Measurements from ENCODE around the gene ABCB11. TPM values are rescaled to one million over a fixed set of nuclear protein-coding genes. Genes with fewer than 3 reads are reported as not detected.
"Not testable (repeated sequence)": the region's sequence is repeated elsewhere in the genome, so short reads cannot be mapped to it uniquely, and the experiment has no call there.

ABCB11 gene
- total RNA-seq, 1 experiment from 2014 or later, result not detected

DNA sequence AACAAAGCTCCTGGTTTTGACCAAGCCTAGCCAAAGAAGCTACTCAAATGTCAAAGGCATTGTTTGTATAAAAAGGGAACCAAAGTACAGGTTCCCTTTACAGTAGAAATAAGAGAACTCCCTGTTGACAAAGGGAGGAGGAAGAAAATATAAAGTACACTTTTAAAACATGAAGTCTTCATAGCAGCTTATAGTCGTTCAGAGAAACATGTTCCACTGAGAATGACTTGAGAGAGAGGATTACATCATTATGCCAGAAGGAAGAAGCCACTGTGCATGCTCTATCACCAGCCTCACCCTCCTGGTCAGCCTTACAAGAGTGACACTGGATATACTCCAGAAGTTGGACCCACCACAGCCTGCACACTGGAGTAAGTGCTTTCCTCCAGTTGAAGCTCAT lies 35.8 kb upstream of the ABCB11 start:
- peaks cover 5% of the 10 kb centered on the region; the same call in 1 of the 2 replicates for H3F3A ChIP-seq (ENCODE audit: insufficient read depth, low read depth)
- H3K9me3 ChIP-seq (ENCODE audit: insufficient read depth, low read depth), result no peaks in the 10 kb centered on the region
- TF ChIP-seq EZH2 (IDR thresholded peaks at IDR 0.05; ENCODE audit: low read depth), result no peak
- TF ChIP-seq, protein P1, sequence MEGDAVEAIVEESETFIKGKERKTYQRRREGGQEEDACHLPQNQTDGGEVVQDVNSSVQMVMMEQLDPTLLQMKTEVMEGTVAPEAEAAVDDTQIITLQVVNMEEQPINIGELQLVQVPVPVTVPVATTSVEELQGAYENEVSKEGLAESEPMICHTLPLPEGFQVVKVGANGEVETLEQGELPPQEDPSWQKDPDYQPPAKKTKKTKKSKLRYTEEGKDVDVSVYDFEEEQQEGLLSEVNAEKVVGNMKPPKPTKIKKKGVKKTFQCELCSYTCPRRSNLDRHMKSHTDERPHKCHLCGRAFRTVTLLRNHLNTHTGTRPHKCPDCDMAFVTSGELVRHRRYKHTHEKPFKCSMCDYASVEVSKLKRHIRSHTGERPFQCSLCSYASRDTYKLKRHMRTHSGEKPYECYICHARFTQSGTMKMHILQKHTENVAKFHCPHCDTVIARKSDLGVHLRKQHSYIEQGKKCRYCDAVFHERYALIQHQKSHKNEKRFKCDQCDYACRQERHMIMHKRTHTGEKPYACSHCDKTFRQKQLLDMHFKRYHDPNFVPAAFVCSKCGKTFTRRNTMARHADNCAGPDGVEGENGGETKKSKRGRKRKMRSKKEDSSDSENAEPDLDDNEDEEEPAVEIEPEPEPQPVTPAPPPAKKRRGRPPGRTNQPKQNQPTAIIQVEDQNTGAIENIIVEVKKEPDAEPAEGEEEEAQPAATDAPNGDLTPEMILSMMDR (conservative IDR thresholded peaks at IDR 0.05), result no peak
- no peaks in the 10 kb centered on the region for H3K27me3 ChIP-seq (ENCODE audit: insufficient read depth, low read depth)
- H3K27ac ChIP-seq, result no peak overlapping the region
- H3K4me1 ChIP-seq (replicated peaks; ENCODE audit: insufficient read depth), result peaks cover 21% of the 10 kb centered on the region
- H4K20me1 ChIP-seq (ENCODE audit: insufficient read depth), result no peaks in the 10 kb centered on the region
- CTCF ChIA-PET, result no interaction called here
- intact Hi-C loops (cut with micrococcal nuclease; ENCODE audit: unreplicated experiment), result no loop called here
- BruUV-seq (replicated peaks), result no TSS peak
- no peaks in the 10 kb centered on the region for H3K9me2 ChIP-seq (ENCODE audit: insufficient read depth)
- no peak overlapping the region for H2AFZ ChIP-seq
- no peak for DNase-seq
- POLR2A ChIA-PET (ENCODE audit: unreplicated experiment), result no interaction called here
- H3K4me2 ChIP-seq, result no peak overlapping the region
- no peak overlapping the region for H3K4me3 ChIP-seq
- no peaks in the 10 kb centered on the region for H3K79me2 ChIP-seq (ENCODE audit: low read depth)
- H3K36me3 ChIP-seq (ENCODE audit: low read depth), result no peaks in the 10 kb centered on the region

DNA sequence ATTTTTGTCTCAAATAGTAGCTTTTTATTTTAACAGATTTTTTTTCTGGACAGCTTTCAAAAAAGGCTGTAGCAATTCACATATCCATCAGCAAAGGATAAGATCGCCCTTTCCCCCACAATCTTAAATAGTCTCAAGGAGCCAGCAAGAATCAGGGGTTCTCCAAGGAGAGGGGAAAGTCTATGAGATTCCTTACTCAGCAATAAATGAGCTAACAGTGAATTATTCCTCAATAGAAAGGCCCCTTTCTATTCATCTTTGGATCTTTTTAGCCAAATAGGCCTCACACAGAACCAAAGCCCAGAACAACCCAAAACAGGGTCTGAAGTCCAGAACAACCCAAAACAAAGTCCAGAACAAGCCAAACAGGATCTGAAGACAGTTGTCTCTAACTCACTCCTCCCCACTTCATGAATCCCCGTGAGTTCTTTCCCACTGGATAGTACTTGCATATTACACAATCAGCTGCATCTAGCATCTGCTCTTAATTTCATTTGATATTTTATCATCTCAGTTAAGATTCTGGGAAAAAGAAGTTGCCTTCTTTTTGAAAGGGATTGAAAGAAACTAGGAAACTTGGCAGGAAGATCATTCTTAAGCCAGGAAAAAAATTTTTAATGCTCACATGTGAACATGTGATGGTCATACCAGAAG lies 34.9 kb upstream of the ABCB11 start:
- TF ChIP-seq, protein P1 (conservative IDR thresholded peaks at IDR 0.05), result no peak
- no peak for TF ChIP-seq EZH2 (IDR thresholded peaks at IDR 0.05; ENCODE audit: low read depth)
- BruUV-seq (replicated peaks), result no TSS peak
- no peak overlapping the region for H3K4me2 ChIP-seq
- no peak for DNase-seq
- intact Hi-C loops (cut with micrococcal nuclease; ENCODE audit: unreplicated experiment), result no loop called here
- no peaks in the 10 kb centered on the region for H3K79me2 ChIP-seq (ENCODE audit: low read depth)
- H3K9me3 ChIP-seq (ENCODE audit: insufficient read depth, low read depth), result no peaks in the 10 kb centered on the region
- H3K4me1 ChIP-seq (replicated peaks; ENCODE audit: insufficient read depth), result peaks cover 21% of the 10 kb centered on the region
- H2AFZ ChIP-seq, result no peak overlapping the region
- H3F3A ChIP-seq (ENCODE audit: insufficient read depth, low read depth), result peaks cover 5% of the 10 kb centered on the region; the same call in 1 of the 2 replicates
- no peak overlapping the region for H3K27ac ChIP-seq
- no peaks in the 10 kb centered on the region for H3K9me2 ChIP-seq (ENCODE audit: insufficient read depth)
- H4K20me1 ChIP-seq (ENCODE audit: insufficient read depth), result no peaks in the 10 kb centered on the region
- H3K36me3 ChIP-seq (ENCODE audit: low read depth), result no peaks in the 10 kb centered on the region
- ChIA-PET CTCF (no interaction called here), POLR2A (ENCODE audit: unreplicated experiment) (no interaction called here)
- no peak overlapping the region for H3K4me3 ChIP-seq
- no peaks in the 10 kb centered on the region for H3K27me3 ChIP-seq (ENCODE audit: insufficient read depth, low read depth)

DNA sequence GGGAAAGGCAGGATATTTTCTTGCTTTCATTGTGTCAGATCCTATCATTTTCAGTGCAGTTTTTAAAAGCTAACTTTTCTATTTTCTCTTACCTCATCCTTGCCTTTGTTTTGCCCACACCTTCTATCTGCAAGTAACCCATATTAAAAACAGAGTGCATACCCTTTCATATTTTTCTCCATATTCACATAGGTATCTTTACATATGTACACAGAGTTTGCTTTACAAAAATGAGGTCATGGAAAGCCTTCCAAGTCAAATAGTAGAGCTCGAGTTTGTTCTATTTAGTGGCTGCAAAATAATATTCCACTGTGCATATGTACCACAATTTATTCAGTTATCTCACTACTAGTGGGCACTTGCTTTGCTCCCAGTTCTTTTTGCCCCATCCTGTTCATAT lies 34.3 kb upstream of the ABCB11 start:
- Histone ChIP-seq H3K9me3 (ENCODE audit: insufficient read depth, low read depth) (no peaks in the 10 kb centered on the region), H3K4me2 (no peak overlapping the region), H3K27ac (no peak overlapping the region), H3K27me3 (ENCODE audit: insufficient read depth, low read depth) (no peaks in the 10 kb centered on the region), H3F3A (ENCODE audit: insufficient read depth, low read depth) (peaks cover 5% of the 10 kb centered on the region; the same call in 1 of the 2 replicates), H3K4me3 (no peak overlapping the region), H3K36me3 (ENCODE audit: low read depth) (no peaks in the 10 kb centered on the region), H3K4me1 (replicated peaks; ENCODE audit: insufficient read depth) (peaks cover 21% of the 10 kb centered on the region), H2AFZ (no peak overlapping the region), H3K79me2 (ENCODE audit: low read depth) (no peaks in the 10 kb centered on the region), H3K9me2 (ENCODE audit: insufficient read depth) (no peaks in the 10 kb centered on the region), H4K20me1 (ENCODE audit: insufficient read depth) (no peaks in the 10 kb centered on the region)
- no TSS peak for BruUV-seq (replicated peaks)
- TF ChIP-seq, protein P1 (conservative IDR thresholded peaks at IDR 0.05), result no peak
- TF ChIP-seq EZH2 (IDR thresholded peaks at IDR 0.05; ENCODE audit: low read depth), result no peak
- ChIA-PET CTCF (no interaction called here), POLR2A (ENCODE audit: unreplicated experiment) (no interaction called here)
- intact Hi-C loops (cut with micrococcal nuclease; ENCODE audit: unreplicated experiment), result no loop called here
- no peak for DNase-seq

DNA sequence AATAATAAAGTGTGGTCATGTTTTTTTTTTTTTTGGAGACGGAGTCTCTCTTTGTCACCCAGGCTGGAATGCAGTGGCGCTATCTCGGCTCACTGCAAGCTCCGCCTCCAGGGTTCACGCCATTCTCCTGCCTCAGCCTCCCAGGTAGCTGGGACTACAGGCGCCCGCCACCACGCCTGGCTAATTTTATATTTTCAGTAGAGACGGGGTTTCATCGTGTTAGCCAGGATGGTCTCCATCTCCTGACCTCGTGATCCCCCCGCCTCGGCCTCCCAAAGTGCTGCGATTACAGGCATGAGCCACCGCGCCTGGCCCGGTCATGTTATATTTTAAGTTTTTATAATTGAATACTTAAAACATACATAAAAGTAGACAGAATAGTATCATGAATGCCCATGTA lies 33.1 kb upstream of the ABCB11 start:
- DNase-seq; H3K4me2 ChIP-seq; H3K79me2 ChIP-seq (ENCODE audit: low read depth); BruUV-seq (replicated peaks); H2AFZ ChIP-seq; CTCF ChIA-PET; H3K36me3 ChIP-seq (ENCODE audit: low read depth); H3K4me3 ChIP-seq; H3K27me3 ChIP-seq (ENCODE audit: insufficient read depth, low read depth); H3K9me3 ChIP-seq (ENCODE audit: insufficient read depth, low read depth); H4K20me1 ChIP-seq (ENCODE audit: insufficient read depth); H3F3A ChIP-seq (ENCODE audit: insufficient read depth, low read depth); POLR2A ChIA-PET (ENCODE audit: unreplicated experiment); intact Hi-C loops (cut with micrococcal nuclease; ENCODE audit: unreplicated experiment); H3K4me1 ChIP-seq (replicated peaks; ENCODE audit: insufficient read depth); H3K9me2 ChIP-seq (ENCODE audit: insufficient read depth); H3K27ac ChIP-seq: not testable (repeated sequence)

DNA sequence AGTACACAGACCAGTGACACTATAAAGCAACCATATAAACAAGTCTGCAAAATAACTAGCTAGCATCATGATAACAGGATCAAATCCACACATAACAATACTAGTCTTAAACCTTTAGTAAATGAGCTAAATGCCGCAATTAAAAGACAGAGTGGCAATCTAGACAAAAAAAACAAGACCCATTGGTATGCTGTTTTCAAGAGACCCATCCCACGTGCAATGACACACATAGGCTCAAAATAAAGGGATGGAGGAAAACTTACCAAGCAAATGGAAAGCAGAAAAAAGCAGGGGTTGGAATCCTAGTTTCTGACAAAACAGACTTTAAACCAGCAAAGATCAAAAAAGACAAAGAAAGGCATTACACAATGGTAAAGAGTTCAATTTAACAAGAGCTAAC lies 23.5 kb upstream of the ABCB11 start:
- POLR2A ChIA-PET (ENCODE audit: unreplicated experiment); H3K36me3 ChIP-seq (ENCODE audit: low read depth); H3F3A ChIP-seq (ENCODE audit: insufficient read depth, low read depth); H3K9me2 ChIP-seq (ENCODE audit: insufficient read depth); H3K4me3 ChIP-seq; H3K4me2 ChIP-seq; H3K27ac ChIP-seq; intact Hi-C loops (cut with micrococcal nuclease; ENCODE audit: unreplicated experiment); DNase-seq; CTCF ChIA-PET; H3K79me2 ChIP-seq (ENCODE audit: low read depth); H3K27me3 ChIP-seq (ENCODE audit: insufficient read depth, low read depth); H2AFZ ChIP-seq; H3K9me3 ChIP-seq (ENCODE audit: insufficient read depth, low read depth); H4K20me1 ChIP-seq (ENCODE audit: insufficient read depth); BruUV-seq (replicated peaks): not testable (repeated sequence)
- H3K4me1 ChIP-seq (replicated peaks; ENCODE audit: insufficient read depth), result 0 out of 2 replicates have a peak, but pooled peaks cover 11% of the 10 kb centered on the region
